ENCODE measurements around the gene FBN2.

GRCh38 chr5:128263357-128263756 is 274.7 kb downstream of the FBN2 start:
- TF ChIP-seq POLR2A (IDR thresholded peaks at IDR 0.05) (no peak), POLR2AphosphoS5 (IDR thresholded peaks at IDR 0.05; ENCODE audit: insufficient read depth in 1 of 2, low read depth in 1 of 2) (no peak)
- TF ChIP-seq, protein P1, sequence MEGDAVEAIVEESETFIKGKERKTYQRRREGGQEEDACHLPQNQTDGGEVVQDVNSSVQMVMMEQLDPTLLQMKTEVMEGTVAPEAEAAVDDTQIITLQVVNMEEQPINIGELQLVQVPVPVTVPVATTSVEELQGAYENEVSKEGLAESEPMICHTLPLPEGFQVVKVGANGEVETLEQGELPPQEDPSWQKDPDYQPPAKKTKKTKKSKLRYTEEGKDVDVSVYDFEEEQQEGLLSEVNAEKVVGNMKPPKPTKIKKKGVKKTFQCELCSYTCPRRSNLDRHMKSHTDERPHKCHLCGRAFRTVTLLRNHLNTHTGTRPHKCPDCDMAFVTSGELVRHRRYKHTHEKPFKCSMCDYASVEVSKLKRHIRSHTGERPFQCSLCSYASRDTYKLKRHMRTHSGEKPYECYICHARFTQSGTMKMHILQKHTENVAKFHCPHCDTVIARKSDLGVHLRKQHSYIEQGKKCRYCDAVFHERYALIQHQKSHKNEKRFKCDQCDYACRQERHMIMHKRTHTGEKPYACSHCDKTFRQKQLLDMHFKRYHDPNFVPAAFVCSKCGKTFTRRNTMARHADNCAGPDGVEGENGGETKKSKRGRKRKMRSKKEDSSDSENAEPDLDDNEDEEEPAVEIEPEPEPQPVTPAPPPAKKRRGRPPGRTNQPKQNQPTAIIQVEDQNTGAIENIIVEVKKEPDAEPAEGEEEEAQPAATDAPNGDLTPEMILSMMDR (IDR thresholded peaks at IDR 0.05): no peak
